D341Med (cell line): ENCODE data around the gene ZNF438.
"Not testable (repeated sequence)": the region's sequence is repeated elsewhere in the genome, so short reads cannot be mapped to it uniquely, and the experiment has no call there.

ENCODE experiments used
- DNase-seq: peaks from one replicate; pipeline ENCODE4 v3.0.0; 2012; ENCODE audit warnings: low spot score

ZNF438 gene

GRCh38 chr10:31031558-31032257 is at the start of gene ZNF438:
Gene ZNF438 (minus strand): TSS chr10:31031865. CDS start chr10:30877034, 154,831 bp downstream.
- peak; percentile 99 for DNase-seq

- no peak for DNase-seq
These were observed 44.9 kb upstream of the ZNF438 start for GRCh38 chr10:31076610-31076988.

- DNase-seq, result no peak
These were observed 44.4 kb upstream of the ZNF438 start for GRCh38 chr10:31075881-31076609.

- no peak for DNase-seq
These were observed 43.8 kb upstream of the ZNF438 start for GRCh38 chr10:31075434-31075833.

GRCh38 chr10:31074722-31075086 is 43.0 kb upstream of the ZNF438 start:
- DNase-seq, result no peak

GRCh38 chr10:31073996-31074721 is 42.5 kb upstream of the ZNF438 start:
- no peak for DNase-seq

GRCh38 chr10:31073211-31073610 is 41.5 kb upstream of the ZNF438 start:
- no peak for DNase-seq

- no peak for DNase-seq
These were observed 40.8 kb upstream of the ZNF438 start for GRCh38 chr10:31072451-31072850.

DNA sequence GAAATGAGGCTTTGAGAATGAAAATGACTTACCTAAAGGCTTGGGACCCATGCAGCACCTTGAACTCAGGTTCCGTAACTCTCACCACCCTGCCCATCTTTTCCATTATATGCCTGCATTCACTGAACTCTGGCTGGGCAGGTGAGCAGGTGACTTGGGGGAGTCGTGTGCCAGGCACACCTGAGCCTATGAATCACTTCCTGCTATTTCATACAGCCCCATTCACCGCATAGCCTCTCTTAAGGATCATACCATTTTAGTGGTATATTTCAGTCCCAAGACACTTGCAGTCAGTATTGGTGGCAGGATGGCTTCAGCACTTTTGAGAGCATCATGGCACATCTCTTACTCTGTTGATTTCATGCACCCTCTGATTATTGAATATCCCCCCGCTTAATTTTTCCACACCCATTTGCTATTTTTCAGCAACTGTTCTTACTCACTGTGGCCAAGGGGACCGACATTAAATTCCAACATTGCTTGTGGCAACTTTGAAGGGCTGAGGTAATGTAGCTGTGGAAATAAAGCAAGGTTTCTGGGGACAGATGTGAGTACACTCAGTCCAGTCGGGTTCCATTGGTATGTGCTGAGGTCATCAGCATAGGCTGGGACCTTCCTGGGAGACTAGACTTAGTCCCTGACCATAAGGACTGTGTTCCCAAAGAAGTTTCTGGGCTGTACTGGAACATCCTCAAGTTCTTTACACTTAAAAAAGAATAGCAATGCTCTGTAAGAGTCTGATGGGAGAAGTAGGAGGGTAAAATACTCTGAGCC is 39.8 kb upstream of the ZNF438 start:
- no peak for DNase-seq

DNA sequence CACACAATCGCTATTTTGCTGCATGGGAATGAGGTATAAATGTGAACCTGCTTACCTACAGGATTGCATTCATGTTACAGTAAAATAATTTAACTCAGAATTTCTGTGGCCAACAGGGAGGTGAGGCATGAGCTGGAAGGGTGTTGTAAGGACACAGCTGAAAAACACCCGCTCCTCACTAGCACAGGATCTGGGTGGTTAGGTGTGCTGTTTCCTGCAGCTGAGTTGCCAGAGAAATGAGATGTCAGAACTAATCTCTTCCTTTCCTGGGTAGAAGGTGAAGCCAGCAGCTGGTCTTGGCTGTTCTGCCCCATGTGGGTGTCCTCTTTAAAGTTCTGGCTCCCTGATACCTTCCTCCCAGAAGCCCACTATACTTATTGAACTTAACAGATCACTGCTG is 39.0 kb upstream of the ZNF438 start:
- DNase-seq, result no peak

- no peak for DNase-seq
These were observed 38.4 kb upstream of the ZNF438 start for GRCh38 chr10:31070025-31070424.

- DNase-seq, result peak; percentile 46
These were observed 37.7 kb upstream of the ZNF438 start for GRCh38 chr10:31069411-31069810.

- no peak for DNase-seq
These were observed 32.7 kb upstream of the ZNF438 start for GRCh38 chr10:31064348-31064747.

DNA sequence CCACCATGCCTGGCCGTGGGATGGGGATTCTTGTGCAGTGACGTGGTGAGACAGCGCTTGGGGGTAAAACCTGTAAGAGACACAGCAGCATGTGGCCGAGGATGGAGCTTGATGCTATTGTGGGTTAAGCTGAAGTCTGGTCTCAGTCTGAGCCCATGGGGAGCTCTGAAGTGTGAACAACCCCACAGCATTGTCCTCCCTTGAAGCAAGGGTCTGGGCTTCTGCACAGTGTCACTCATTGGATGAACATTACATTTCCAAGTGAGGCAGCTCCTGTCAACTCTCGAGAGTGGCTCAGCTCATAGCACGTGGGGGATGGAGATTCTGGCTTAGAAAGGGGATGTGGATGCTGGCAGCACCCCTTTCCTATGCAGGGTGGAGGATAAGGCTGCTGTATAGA is 32.2 kb upstream of the ZNF438 start:
- no peak for DNase-seq

DNA sequence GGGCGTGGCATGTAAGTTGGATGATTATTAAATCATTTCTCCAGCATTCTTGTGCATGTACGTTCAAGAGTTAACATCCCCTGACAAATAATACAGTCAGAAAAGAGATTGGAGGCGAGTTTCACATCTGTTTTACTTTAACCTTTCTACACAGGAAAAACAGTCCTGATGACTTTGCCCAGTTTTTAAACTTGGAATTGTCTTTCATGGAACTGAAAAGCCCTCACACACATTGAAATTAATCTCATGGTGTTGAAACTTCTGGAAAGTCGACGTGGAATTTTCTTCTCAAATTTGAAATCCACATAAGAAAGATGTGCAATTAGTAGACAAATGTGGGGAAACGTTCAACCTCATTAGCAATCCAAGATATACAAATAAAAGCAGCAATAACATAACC is 31.2 kb upstream of the ZNF438 start:
- no peak for DNase-seq

DNA sequence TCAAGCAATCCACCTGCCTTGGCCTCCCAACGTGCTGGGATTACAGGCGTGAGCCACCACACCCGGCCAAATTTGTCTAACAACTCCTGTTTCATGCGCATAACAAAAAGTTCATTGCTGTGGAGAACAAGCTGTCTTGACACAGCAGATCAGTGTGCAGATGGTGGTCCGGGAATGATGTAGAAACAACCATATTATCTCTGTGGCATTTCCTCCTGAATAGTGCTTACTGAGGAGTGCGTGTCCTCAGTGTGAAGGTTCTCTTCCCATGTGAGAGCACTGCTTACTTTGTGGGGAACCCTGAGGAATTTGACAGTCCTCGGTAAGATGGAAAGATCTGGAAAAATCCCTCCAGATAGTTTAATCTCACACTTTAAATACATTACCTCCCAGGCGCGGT is 30.3 kb upstream of the ZNF438 start:
- no peak for DNase-seq

GRCh38 chr10:31058795-31059703 is 27.4 kb upstream of the ZNF438 start:
- no peak for DNase-seq

GRCh38 chr10:31056678-31057077 is 25.0 kb upstream of the ZNF438 start:
- DNase-seq, result not testable (repeated sequence)

- no peak for DNase-seq
These were observed 24.0 kb upstream of the ZNF438 start for GRCh38 chr10:31055573-31056251.

DNA sequence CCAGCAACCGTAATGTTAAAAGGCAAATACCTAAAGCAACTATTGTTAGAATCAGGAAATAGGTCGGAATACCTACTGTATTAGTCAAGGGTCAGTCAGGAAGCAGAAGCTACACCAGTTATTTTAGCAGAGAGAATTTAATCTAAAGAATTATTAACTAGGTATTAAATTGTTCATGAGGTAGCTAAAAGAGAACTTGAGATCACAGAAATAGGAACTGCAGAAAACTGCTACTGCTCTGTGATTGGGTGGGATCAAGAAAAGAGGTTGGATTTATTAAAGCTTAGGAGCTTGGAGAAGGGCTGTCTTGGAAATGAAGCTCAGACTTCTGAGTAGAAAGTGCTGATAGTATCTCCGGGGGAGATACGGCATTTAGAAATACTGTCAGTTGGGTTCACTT is 20.0 kb upstream of the ZNF438 start:
- DNase-seq, result no peak

- DNase-seq, result no peak
These were observed 11.0 kb upstream of the ZNF438 start for GRCh38 chr10:31042670-31043069.
